Measurements from ENCODE around the gene BTK.
"Not testable (repeated sequence)": the region's sequence is repeated elsewhere in the genome, so short reads cannot be mapped to it uniquely, and the experiment has no call there.

Gene BTK

GRCh38 chrX:101334310-101334709 lies 51.7 kb downstream of the BTK start:
- DNase-seq: not testable (repeated sequence)

- not testable (repeated sequence) for DNase-seq
Measured at GRCh38 chrX:101326600-101326999, 59.4 kb downstream of the BTK start.

GRCh38 chrX:101303790-101304189 lies 82.2 kb downstream of the BTK start:
- no peak for DNase-seq

Data from KG1 (cell line).